Gastrocnemius medialis (tissue), 4 donors: Measurements from ENCODE around the gene CDK5RAP1. TPM values are rescaled to one million over a fixed set of nuclear protein-coding genes. Genes with fewer than 3 reads are reported as not detected.

Experiments
- ATAC-seq, 2 donors: fragments of 150-250 bp; one replicate each; pipeline ENCODE4 v1.9.1; 2016
- DNase-seq, 2 donors: peaks; one replicate each; pipeline ENCODE4 v3.0.0-alpha.2; 2019
- H3K27ac ChIP-seq, 4 donors: fragments of 200-600 bp; sonication (generic); 1 replicate in 1 of 4; 2 replicates in 3 of 4; pipeline ENCODE4 v1.5.1; 2016 to 2018; ENCODE audit warnings: mild to moderate bottlenecking in 2 of 4, moderate library complexity in 1 of 4
- H3K27me3 ChIP-seq, 3 donors: fragments of 200-600 bp; sonication (generic) in 2 of 3; 1 replicate in 1 of 3; 2 replicates in 2 of 3; pipeline versions ENCODE4 v1.5.1 to v1.6.0; 2016 to 2019; ENCODE audit warnings: mild to moderate bottlenecking in 1 of 3, moderate library complexity in 1 of 3
- H3K36me3 ChIP-seq, 2 donors: fragments of 200-600 bp; sonication (generic) in 1 of 2; one replicate each; pipeline ENCODE4 v1.5.1; 2017 to 2018
- H3K4me1 ChIP-seq, 2 donors: fragments of 200-600 bp; sonication (generic) in 1 of 2; one replicate each; pipeline ENCODE4 v1.5.1; 2016 to 2017; ENCODE audit warnings: mild to moderate bottlenecking in 2 of 2
- H3K4me3 ChIP-seq, 4 donors: fragments of 200-600 bp; sonication (generic) in 3 of 4; 1 replicate in 1 of 4; 2 replicates in 3 of 4; pipeline ENCODE4 v1.5.1; 2016 to 2019; ENCODE audit warnings: mild to moderate bottlenecking in 2 of 4
- H3K9me3 ChIP-seq, 3 donors: fragments of 200-600 bp; sonication (generic) in 2 of 3; 1 replicate in 1 of 3; 2 replicates in 2 of 3; pipeline ENCODE4 v1.5.1; 2016 to 2019
- POLR2A ChIP-seq, 2 donors: fragments of 450-650 bp; IDR thresholded peaks; one replicate each; pipeline ENCODE4 v1.6.1; 2017; ENCODE audit warnings: antibody characterized with exemption in 2 of 2, mild to moderate bottlenecking in 2 of 2, moderate library complexity in 2 of 2
- in situ Hi-C, 4 donors: fragments of 200-750 bp; cut with MboI; loops; one replicate each; pipeline versions ENCODE4 v1.15.0 to v1.8.0; 2017; ENCODE audit warnings: low sequenced_read_pairs in 4 of 4
- intact Hi-C: fragments of 100-400 bp; cut with DNase I; formaldehyde crosslinking; loops from one replicate; pipeline ENCODE4 v1.15.1; 2023; ENCODE audit warnings: low total_unique reads
- total RNA-seq, 4 donors: library from RNA; depleted of rRNA; stranded (reverse); fragments of >200 nt; gene quantifications; one replicate each; pipeline versions ENCODE4 v1.1.0 to v1.2.3, GENCODE V29; 2016
- TF ChIP-seq, protein P1 (sequence below), 5 experiments: fragments of 450-650 bp in 3 of 5; fragments of 200-600 bp in 2 of 5; sonication (generic) in 2 of 5; IDR thresholded peaks in 4 of 5; conservative IDR thresholded peaks in 1 of 5; 1 replicate in 4 of 5; 2 replicates in 1 of 5; pipeline ENCODE4 v1.5.1; 2016 to 2019; ENCODE audit warnings: antibody characterized with exemption in 5 of 5, mild to moderate bottlenecking in 3 of 5, moderate library complexity in 3 of 5

The CDK5RAP1 gene
- total RNA-seq, 4 donors from 2014 or later = 23.2 to 27.6 (median 25.8) TPM

GRCh38 chr20:33311011-33311410 lies 90.3 kb downstream of the CDK5RAP1 start:
- H3K4me1 ChIP-seq = no peaks in the 10 kb centered on the region
- DNase-seq (no peak), ATAC-seq (no peak)
- no peaks in the 10 kb centered on the region for H3K9me3 ChIP-seq
- H3K27ac ChIP-seq = no peak overlapping the region
- in situ Hi-C loops = loop anchor here in 1 of 4 donors (25.0 kb wide), 1 partner anchor 99 kb away; the partner anchor contains the start of gene BPIFA3
- intact Hi-C loops = no loop called here
- TF ChIP-seq, protein P1, sequence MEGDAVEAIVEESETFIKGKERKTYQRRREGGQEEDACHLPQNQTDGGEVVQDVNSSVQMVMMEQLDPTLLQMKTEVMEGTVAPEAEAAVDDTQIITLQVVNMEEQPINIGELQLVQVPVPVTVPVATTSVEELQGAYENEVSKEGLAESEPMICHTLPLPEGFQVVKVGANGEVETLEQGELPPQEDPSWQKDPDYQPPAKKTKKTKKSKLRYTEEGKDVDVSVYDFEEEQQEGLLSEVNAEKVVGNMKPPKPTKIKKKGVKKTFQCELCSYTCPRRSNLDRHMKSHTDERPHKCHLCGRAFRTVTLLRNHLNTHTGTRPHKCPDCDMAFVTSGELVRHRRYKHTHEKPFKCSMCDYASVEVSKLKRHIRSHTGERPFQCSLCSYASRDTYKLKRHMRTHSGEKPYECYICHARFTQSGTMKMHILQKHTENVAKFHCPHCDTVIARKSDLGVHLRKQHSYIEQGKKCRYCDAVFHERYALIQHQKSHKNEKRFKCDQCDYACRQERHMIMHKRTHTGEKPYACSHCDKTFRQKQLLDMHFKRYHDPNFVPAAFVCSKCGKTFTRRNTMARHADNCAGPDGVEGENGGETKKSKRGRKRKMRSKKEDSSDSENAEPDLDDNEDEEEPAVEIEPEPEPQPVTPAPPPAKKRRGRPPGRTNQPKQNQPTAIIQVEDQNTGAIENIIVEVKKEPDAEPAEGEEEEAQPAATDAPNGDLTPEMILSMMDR (IDR thresholded peaks at IDR 0.05 in 4 of 5, conservative IDR thresholded peaks at IDR 0.05 in 1 of 5) = no peak
- TF ChIP-seq POLR2A (IDR thresholded peaks at IDR 0.05) = no peak
- H3K36me3 ChIP-seq = no peaks in the 10 kb centered on the region
- H3K4me3 ChIP-seq = no peak overlapping the region
- no peaks in the 10 kb centered on the region for H3K27me3 ChIP-seq

DNA sequence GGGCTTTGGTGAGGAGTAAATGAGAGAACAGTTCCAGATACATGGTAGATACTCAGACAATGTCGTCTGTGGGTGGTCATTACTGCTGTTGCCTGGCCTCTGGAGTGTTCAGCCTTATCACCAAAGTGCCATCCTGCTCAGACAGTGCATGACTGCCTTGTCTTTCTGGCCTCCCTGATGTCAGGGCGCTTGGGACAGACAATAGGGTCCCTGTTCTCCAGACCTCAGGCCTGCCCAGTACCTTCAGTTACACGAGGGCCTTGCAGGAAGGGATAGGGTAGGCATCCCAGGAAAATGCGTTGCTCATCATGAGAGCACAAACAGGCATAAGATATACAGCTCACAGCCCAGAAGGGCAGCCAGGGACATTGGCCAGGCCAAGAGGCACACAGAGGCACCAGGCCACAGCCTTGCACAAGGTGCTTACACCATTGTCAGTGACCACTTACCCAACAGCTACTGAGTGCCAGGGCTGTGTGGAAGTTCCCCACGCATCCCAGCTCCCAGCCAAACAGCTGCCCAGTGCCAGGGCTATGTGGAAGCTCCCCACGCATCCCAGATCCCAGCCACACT lies 90.9 kb downstream of the CDK5RAP1 start:
- Histone ChIP-seq H3K4me1 (no peaks in the 10 kb centered on the region), H3K27ac (no peak overlapping the region), H3K4me3 (no peak overlapping the region), H3K27me3 (no peaks in the 10 kb centered on the region), H3K9me3 (no peaks in the 10 kb centered on the region), H3K36me3 (no peaks in the 10 kb centered on the region)
- DNase-seq (no peak), ATAC-seq (no peak)
- TF ChIP-seq, protein P1 (IDR thresholded peaks at IDR 0.05 in 4 of 5, conservative IDR thresholded peaks at IDR 0.05 in 1 of 5) = no peak
- TF ChIP-seq POLR2A (IDR thresholded peaks at IDR 0.05) = no peak
- in situ Hi-C loops = loop anchor here in 1 of 4 donors (25.0 kb wide), 1 partner anchor 98 kb away; the partner anchor contains the start of gene BPIFA3
- intact Hi-C loops = no loop called here

- no peaks in the 10 kb centered on the region for H3K9me3 ChIP-seq
- DNase-seq (no peak), ATAC-seq (no peak)
- TF ChIP-seq, protein P1 (IDR thresholded peaks at IDR 0.05 in 4 of 5, conservative IDR thresholded peaks at IDR 0.05 in 1 of 5) = no peak
- no peak for TF ChIP-seq POLR2A (IDR thresholded peaks at IDR 0.05)
- no peaks in the 10 kb centered on the region for H3K4me1 ChIP-seq
- no peak overlapping the region for H3K27ac ChIP-seq
- in situ Hi-C loops (loop anchor here in 1 of 4 donors (25.0 kb wide), 1 partner anchor 97 kb away; the partner anchor contains the start of gene BPIFA3), intact Hi-C loops (no loop called here)
- no peaks in the 10 kb centered on the region for H3K36me3 ChIP-seq
- H3K4me3 ChIP-seq = no peak overlapping the region
- no peaks in the 10 kb centered on the region for H3K27me3 ChIP-seq
Observed at GRCh38 chr20:33309631-33310030, 91.7 kb downstream of the CDK5RAP1 start.

Other genes with a start within 250 kb of the CDK5RAP1 start
- not detected for gene BPIFA2, start 233.4 kb downstream of the CDK5RAP1 start, total RNA-seq
- not detected for gene BPIFA3, start 184.2 kb downstream of the CDK5RAP1 start, total RNA-seq
- gene BPIFA1, start 165.5 kb downstream of the CDK5RAP1 start, total RNA-seq = not detected
- not detected for gene BPIFB1, start 118.3 kb downstream of the CDK5RAP1 start, total RNA-seq
- gene SNTA1, start 42.2 kb upstream of the CDK5RAP1 start, total RNA-seq = 100 to 1,000 TPM; 198 to 320 (median 219) TPM
- 1 to 10 TPM; 6.9 to 8.9 (median 7.9) TPM for gene CBFA2T2, start 88.6 kb upstream of the CDK5RAP1 start, total RNA-seq